HG03432 (cell line): ENCODE results near the gene SPDYE5.
"Not testable (repeated sequence)": the region's sequence is repeated elsewhere in the genome, so short reads cannot be mapped to it uniquely, and the experiment has no call there.

Experiments
- ATAC-seq: cut with Tn5 transposase; IDR thresholded peaks from one replicate; pipeline ENCODE4 v1.9.1; 2021; ENCODE audit warnings: mild to moderate bottlenecking, moderate library complexity; ENCODE audit not compliant: unreplicated experiment

Gene SPDYE5

DNA sequence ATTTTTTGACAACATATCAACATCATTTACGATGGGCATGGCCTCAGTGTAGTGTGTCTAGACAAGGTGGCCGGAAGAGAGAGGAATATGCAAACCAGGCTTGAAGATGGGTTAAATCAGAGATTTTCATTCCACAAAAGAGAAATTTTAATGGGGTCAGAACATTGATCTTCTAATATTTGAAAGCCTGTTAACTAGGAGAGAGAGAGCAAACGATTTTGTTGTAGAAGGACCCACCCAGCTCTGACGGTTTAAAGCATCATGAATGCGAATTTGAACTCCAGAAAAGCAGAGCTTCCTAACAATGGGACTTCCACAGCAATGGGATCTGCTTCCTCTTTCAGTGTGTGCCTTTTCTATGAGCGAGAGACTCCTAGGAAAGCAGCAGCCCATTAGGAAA, at the start of gene SPDYE5:
SPDYE5 (plus strand) TSS at position 301 of the 400 bp plus-strand sequence. CDS start 1,728 bp downstream, outside the sequence.
- not testable (repeated sequence) for ATAC-seq

GRCh38 chr7:75442465-75443111, 49.5 kb upstream of the SPDYE5 start:
- ATAC-seq: peak; percentile 95

- ATAC-seq: not testable (repeated sequence)
Observed at GRCh38 chr7:75449946-75450345, 42.2 kb upstream of the SPDYE5 start.

- ATAC-seq: peak; percentile 86
Observed at GRCh38 chr7:75452494-75452955, 39.6 kb upstream of the SPDYE5 start.

GRCh38 chr7:75456403-75456802, 35.7 kb upstream of the SPDYE5 start:
- ATAC-seq: not testable (repeated sequence)

DNA sequence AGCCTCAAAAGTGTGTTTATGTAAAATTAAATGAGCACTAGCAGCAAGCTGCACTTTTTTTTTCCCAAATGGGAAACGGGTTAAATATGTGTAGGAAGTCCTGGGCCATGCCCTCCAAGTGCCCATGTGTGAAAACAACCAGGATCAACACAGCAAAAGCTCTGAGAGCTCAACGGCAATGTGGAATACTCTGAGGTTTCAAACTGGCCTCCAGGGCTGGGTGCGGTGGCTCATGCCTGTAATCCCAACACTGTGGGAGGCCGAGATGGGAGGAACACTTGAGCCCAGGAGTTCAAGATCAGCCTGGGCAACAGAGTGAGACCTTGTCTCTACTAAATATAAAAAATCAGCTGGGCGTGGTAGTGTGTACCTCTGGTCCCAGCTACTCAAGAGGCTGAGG, 34.1 kb upstream of the SPDYE5 start:
- not testable (repeated sequence) for ATAC-seq

- not testable (repeated sequence) for ATAC-seq
Observed at GRCh38 chr7:75460541-75460940, 31.6 kb upstream of the SPDYE5 start.

GRCh38 chr7:75470166-75470565, 22.0 kb upstream of the SPDYE5 start:
- not testable (repeated sequence) for ATAC-seq

- ATAC-seq: not testable (repeated sequence)
Observed at GRCh38 chr7:75477457-75477856, 14.7 kb upstream of the SPDYE5 start.

DNA sequence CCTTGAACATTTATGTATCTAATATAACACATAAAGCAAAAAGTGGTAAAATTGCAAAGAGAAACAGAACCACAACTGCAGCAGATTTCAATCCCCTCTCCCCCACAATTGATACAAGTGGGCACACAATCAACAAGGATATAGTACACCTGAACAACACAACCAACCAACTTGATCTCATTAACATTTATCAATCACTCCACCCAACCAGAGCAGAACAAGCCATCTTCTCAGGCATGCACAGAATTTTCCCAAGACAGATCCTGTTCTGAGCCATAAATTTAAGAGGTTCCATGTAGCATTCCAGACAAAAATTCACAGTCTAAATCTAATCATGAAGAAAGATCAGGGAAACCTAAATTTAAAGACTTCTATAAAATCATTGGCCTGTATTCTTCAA, 11.8 kb upstream of the SPDYE5 start:
- not testable (repeated sequence) for ATAC-seq

DNA sequence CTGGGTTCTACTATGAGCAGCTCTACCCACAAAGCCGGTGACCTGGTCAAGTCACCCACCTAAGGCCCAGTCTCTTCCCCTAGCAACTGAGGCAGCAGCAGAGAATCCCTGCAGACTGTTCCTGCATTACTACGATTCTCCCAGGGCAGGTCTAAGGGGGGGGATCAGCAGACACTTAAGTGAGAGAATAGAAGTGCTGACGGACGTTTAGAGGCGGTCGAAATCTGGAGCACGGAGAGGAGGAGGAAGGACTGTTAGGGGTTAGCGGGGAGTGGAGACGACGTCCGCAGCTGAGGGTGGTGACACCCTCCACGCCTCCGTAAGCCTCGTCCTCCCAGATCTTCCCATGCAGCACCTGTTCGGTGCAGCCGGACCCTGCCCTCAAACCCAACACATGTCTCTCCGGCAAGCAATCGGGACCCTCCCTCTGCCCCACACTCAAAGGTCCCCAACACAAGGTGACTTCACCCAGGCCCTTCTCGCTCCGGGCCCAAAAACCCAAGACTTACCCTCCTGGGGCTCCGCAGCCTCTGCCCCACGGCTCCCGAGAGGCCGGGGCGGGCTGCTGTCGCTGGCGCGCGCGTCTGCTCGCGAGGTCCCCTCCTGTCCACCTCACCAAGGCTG, 6.7 kb upstream of the SPDYE5 start:
- not testable (repeated sequence) for ATAC-seq

DNA sequence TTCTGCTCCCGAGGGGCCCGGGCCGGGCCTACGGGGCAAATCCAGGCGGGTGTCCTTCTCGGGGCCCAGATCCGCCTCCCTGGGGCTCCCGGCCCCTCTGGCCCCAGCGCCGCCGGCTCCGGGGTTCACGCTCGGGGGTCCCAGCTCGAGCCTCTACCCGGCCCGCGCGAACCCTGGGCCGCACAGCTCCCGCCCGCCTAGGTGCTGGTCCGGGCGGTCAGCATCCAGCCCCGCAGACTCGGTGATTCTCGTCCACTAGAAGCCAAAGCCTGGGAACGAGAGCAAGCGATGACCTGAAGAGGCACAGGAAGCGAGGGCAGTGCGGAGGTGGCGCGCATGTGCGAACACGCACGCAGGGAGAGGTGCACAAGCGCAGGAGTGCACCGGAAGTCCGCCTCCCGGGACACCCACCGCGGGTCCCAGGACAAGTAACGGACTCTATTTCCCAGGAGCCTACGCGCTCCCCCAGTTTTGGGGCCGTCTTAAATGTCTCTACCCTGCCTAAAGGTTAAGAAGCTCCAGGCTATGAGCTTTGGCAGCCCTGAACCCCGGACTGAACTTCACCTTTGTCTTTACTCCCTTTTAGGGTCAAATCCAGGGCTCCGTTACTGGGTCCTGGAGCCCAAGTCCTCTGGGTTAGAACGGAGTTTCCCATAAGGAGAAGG, 6.0 kb upstream of the SPDYE5 start, which contains the start of gene POM121C:
POM121C (minus strand) TSS at position 321 of the 665 bp plus-strand sequence. CDS start 44,803 bp downstream, outside the sequence.
- ATAC-seq: peak; percentile 99

DNA sequence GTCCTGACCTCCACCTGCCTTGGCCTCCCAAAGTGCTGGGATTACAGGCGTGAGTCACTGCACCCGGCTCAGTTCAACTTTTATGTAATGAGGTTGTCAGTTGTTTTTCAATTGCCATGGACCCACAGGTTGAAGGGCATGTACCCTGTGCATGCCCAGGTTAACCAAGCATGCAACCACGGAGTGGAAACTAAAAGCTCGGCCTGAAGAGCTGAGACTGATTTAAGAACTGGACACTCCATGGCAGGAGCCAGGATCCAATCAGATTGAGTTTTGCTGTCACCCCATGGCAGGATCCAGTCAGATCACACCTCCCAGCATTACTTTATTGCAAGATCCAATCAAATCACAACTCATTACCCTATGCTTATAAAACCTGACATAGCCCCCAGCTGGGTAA, 16.9 kb downstream of the SPDYE5 start:
- ATAC-seq: not testable (repeated sequence)

GRCh38 chr7:75518842-75519241, 26.7 kb downstream of the SPDYE5 start:
- ATAC-seq: not testable (repeated sequence)

- not testable (repeated sequence) for ATAC-seq
Observed at GRCh38 chr7:75521727-75522126, 29.6 kb downstream of the SPDYE5 start.

DNA sequence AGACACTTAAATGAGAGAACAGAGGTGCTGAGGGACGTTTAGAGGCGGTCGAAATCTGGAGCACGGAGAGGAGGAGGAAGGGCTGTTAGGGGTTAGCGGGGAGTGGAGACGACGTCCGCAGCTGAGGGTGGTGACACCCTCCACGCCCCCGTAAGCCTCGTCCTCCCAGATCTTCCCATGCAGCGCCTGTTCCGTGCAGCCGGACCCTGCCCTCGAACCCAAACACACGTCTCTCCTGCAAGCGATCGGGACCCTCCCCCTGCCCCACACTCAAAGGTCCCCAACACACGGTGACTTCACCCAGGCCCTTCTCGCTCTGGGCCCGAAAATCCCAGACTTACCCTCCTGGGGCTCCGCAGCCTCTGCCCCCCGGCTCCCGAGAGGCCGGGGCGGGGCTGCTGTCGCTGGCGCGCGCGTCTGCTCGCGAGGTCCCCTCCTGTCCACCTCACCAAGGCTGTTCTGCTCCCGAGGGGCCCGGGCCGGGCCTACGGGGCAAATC, 35.2 kb downstream of the SPDYE5 start:
- not testable (repeated sequence) for ATAC-seq

DNA sequence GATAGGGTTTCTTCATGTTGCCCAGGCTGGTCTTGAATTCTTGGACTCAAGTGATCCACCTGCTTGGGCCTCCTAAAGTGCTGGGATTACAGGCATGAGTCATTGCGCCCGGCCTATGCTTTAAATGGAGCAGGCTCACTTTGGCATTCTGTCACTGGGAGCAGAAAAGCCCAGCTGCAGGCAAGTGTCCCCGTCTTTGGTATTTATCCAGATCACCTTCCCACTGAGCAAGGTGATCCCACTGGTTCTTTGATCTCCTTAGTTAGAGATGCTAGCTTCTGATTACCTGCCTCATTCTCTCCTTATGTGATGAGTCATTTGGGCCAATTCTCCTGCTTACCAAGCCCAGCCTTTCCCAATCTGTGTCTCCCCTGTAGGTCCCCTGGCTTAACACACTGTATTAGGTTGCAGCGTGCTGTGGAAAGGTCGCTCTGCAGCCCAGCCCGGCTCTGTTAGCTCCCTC, 39.3 kb downstream of the SPDYE5 start:
- ATAC-seq: no peak

DNA sequence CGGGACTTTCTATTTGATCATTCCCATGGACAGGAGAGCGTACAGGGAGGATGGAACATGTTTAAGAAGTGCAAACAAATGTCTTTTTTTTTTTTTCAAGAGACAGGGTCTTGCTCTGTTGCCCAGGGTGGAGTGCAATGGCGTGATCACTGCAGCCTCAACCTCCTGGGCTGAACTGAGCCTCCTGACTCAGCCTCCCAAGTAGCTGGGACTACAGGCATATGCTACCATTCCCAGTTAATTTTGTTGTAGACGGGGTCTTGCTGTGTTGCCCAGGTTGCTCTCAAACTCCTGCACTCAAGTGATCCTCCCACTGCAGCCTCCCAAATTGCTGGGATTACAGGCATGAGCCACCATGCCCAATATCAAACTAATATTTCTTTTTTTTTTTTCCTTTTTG, 40.5 kb downstream of the SPDYE5 start:
- ATAC-seq: no peak

GRCh38 chr7:75533926-75534325, 41.8 kb downstream of the SPDYE5 start:
- ATAC-seq: no peak

GRCh38 chr7:75534727-75535307, 42.7 kb downstream of the SPDYE5 start:
- ATAC-seq: peak; percentile 72

- ATAC-seq: no peak
Observed at GRCh38 chr7:75536491-75536890, 44.4 kb downstream of the SPDYE5 start.
